NCI-H510A (cell line): ENCODE results near the gene KRT20.
"Not testable (repeated sequence)": the region's sequence is repeated elsewhere in the genome, so short reads cannot be mapped to it uniquely, and the experiment has no call there.

Experiments used
- DNase-seq: peaks from one replicate; lab custom pipeline; 2025; lab: John Stamatoyannopoulos, UW

Gene KRT20

GRCh38 chr17:40896916-40897455, 11.9 kb upstream of the KRT20 start:
- DNase-seq, result no peak

- DNase-seq, result no peak
These were observed 10.2 kb upstream of the KRT20 start for GRCh38 chr17:40895106-40895730.

GRCh38 chr17:40888196-40888720, 3.2 kb upstream of the KRT20 start:
- no peak for DNase-seq

- DNase-seq, result no peak
These were observed 1.0 kb upstream of the KRT20 start for GRCh38 chr17:40886090-40886489.

- DNase-seq, result no peak
These were observed 1.3 kb downstream of the KRT20 start for GRCh38 chr17:40883626-40884334.

- no peak for DNase-seq
These were observed 2.0 kb downstream of the KRT20 start for GRCh38 chr17:40883031-40883430.

- no peak for DNase-seq
These were observed 6.0 kb downstream of the KRT20 start for GRCh38 chr17:40879026-40879425.

- DNase-seq, result no peak
These were observed 7.0 kb downstream of the KRT20 start for GRCh38 chr17:40878044-40878443.

GRCh38 chr17:40873801-40874200, 11.2 kb downstream of the KRT20 start:
- no peak for DNase-seq

GRCh38 chr17:40873255-40873654, 11.8 kb downstream of the KRT20 start:
- no peak for DNase-seq

- no peak for DNase-seq
These were observed 12.6 kb downstream of the KRT20 start for GRCh38 chr17:40872416-40872815.

- DNase-seq, result no peak
These were observed 13.7 kb downstream of the KRT20 start for GRCh38 chr17:40871316-40871715.

- DNase-seq, result no peak
These were observed 14.9 kb downstream of the KRT20 start for GRCh38 chr17:40870136-40870535.

GRCh38 chr17:40866838-40867237, 18.2 kb downstream of the KRT20 start, which contains the start of gene KRT12:
KRT12 (minus strand) TSS chr17:40867223; CDS start chr17:40867186, 37 bp downstream.
- no peak for DNase-seq

GRCh38 chr17:40864661-40865390, 20.2 kb downstream of the KRT20 start:
- DNase-seq, result no peak

- DNase-seq, result no peak
These were observed 21.9 kb downstream of the KRT20 start for GRCh38 chr17:40862985-40863733.

GRCh38 chr17:40859536-40859935, 25.5 kb downstream of the KRT20 start:
- DNase-seq, result no peak

GRCh38 chr17:40858667-40859066, 26.4 kb downstream of the KRT20 start:
- DNase-seq, result not testable (repeated sequence)

GRCh38 chr17:40857535-40857934, 27.5 kb downstream of the KRT20 start:
- no peak for DNase-seq

- no peak for DNase-seq
These were observed 30.7 kb downstream of the KRT20 start for GRCh38 chr17:40854175-40854814.

GRCh38 chr17:40852364-40852763, 32.7 kb downstream of the KRT20 start:
- no peak for DNase-seq
